Fibroblast of upper back skin (primary cell): ENCODE data around the gene COLQ.
A peak's percentile ranks its signal among the peaks of the same experiment; 100 is the strongest.
"Not testable (repeated sequence)": the region's sequence is repeated elsewhere in the genome, so short reads cannot be mapped to it uniquely, and the experiment has no call there.

Source experiments
- DNase-seq: peaks from one replicate; pipeline ENCODE4 v3.0.0-alpha.2; 2013

Gene COLQ

GRCh38 chr3:15410966-15411365, 110.5 kb downstream of the COLQ start:
- DNase-seq: not testable (repeated sequence)

- DNase-seq: no peak
Measured at GRCh38 chr3:15409774-15410173, 111.7 kb downstream of the COLQ start.

DNA sequence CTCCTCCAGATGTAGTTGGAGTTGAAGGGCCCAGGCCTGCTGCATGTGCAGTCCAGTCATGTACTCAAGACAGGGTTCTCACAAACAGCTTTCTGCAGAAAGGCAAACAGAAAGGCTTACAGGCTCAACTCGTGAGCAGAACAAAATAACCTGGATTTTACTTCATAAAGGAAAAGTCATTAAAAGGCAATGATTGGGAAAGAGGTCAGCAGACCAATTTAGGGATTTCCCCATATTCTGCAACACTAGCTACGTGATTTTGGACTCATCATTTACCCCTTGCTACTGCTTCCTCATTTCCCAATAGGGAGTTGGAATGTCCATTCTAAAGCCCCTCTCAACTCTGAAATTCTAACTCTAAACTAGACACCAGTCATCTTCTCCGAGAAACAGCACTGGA, 112.3 kb downstream of the COLQ start:
- no peak for DNase-seq

- DNase-seq: peak; percentile 60
Measured at GRCh38 chr3:15405448-15406050, 116.0 kb downstream of the COLQ start.

- no peak for DNase-seq
Measured at GRCh38 chr3:15404767-15405166, 116.7 kb downstream of the COLQ start.

DNA sequence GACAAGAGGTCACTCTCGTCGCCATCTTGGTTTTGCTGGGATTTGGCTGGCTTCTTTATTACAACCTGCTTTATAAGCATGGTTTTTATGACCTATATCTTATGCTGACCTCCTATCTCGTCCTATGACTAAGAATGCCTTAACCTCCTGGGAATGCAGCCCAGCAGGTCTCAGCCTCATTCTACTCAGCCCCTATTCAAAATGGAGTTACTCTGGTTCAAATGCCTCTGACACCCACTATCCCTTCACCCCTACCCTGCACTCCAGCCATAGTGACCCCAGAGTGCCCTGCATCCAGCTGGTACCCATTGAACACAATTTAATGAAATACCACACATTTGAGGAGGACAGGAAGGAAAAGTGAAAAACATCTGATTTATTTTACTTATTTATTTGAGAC, 117.5 kb downstream of the COLQ start:
- DNase-seq: no peak

- DNase-seq: no peak
Measured at GRCh38 chr3:15403495-15403894, 118.0 kb downstream of the COLQ start.

GRCh38 chr3:15401936-15402335, 119.6 kb downstream of the COLQ start:
- no peak for DNase-seq
